Forelimb muscle (tissue), 1 donor: ENCODE measurements around the gene NR3C2. TPM values are rescaled to one million over a fixed set of nuclear protein-coding genes. Genes with fewer than 3 reads are reported as not detected.
"Not testable (repeated sequence)": the region's sequence is repeated elsewhere in the genome, so short reads cannot be mapped to it uniquely, and the experiment has no call there.

ENCODE experiments used
- DNase-seq: peaks from one replicate; pipeline ENCODE4 v3.0.0-alpha.2; 2013; ENCODE audit warnings: low read depth
- polyA plus RNA-seq: library from polyadenylated mRNA; unstranded; fragments of 120-200 nt; gene quantifications from one replicate; pipeline ENCODE4 v1.2.1, GENCODE V29; 2013; ENCODE audit not compliant: insufficient read length

Gene NR3C2
- polyA plus RNA-seq, 1 donor: 14.1 TPM

- DNase-seq: no peak
Measured at GRCh38 chr4:148369919-148370318, 72.3 kb downstream of the NR3C2 start.

GRCh38 chr4:148367756-148368155, 74.5 kb downstream of the NR3C2 start:
- DNase-seq: no peak

GRCh38 chr4:148366251-148366650, 76.0 kb downstream of the NR3C2 start:
- DNase-seq: no peak

GRCh38 chr4:148364525-148364924, 77.7 kb downstream of the NR3C2 start:
- DNase-seq: no peak

DNA sequence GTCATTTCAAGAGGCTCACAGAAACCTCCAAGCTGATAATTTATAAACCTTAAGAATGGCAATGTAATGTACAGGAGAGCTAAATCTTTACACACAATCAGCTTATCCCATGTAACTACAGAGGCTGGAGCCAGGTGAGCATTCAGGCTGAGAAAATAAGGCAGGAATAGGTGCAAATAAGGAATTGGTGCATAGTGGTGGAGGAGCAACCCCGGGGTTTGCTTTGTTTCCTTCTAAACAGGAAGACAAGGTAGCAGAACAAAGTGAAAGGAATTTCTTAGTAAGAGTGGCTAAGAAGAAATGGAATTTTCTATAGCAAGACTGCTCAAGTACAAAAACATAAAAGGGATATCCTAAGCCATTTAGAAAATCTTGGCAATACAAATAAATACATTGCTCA, 82.4 kb downstream of the NR3C2 start:
- DNase-seq: no peak

DNA sequence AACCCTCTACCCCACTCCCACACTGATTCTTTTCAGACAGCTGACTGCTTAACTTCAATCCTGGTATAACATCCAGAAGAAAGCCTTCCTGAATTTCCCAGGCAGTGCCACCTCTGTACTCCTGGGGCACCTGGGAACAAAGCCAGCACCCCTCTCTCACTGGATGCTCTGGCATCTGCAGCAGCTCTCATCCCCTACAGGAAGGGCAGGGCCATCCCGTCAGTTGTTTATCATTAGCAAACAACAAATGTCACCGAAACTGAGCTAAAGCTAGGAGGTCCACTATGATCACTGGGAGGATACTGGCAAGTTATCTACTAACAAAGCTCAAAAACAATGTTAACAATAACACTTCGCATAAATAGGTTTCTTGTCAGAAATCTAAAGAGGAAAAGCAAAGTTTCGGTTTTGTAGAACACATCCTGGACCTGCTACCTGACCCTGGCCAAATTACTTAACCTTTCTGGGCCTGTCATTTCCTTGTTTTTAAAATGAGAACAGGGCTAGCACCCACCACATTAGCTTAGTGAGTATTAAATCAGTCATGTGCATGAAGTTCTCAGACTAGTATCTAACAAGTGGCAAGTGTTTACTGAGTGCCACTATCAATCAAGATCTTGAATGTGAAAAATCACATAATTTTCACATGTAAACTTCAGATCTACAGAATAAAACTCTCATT, 86.6 kb downstream of the NR3C2 start:
- DNase-seq: no peak

- DNase-seq: no peak
Measured at GRCh38 chr4:148354186-148354585, 88.0 kb downstream of the NR3C2 start.

DNA sequence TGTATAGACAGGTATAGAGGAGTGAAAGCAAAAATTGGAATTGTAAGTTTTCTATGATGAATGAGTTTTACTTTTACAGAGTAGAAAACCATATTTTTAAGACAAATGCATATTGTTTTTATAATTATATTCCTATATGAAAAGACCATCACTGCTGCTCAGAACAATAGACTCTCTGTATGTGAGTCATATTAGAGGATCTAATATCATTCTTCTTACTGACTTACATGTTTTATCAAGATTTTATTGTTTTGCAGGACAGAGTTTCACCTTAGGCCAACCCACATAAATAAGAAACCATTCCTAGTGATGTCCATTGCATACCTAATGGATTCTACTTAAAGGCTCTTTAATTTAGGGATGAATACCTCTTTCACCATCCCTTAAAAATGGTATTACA, 88.6 kb downstream of the NR3C2 start:
- no peak for DNase-seq

- DNase-seq: no peak
Measured at GRCh38 chr4:148349153-148349552, 93.1 kb downstream of the NR3C2 start.

DNA sequence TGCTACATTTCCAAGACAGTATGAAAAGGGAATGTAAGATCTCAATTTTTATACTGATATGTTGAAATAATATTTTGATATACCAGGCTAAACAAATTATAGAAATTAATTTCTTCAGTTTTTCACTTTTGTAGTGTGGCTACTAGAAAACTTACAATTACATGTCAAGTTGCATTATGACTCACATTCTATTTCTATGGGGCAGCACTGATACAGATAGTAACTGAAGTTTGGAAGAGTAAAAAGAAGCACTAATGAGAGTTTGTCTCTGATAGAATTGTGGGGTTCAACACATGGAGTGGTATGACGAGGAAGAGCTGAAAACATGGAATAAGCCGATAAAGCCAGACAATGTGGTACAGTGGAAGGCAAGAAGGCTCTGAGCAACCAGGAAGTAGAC, 95.6 kb downstream of the NR3C2 start:
- no peak for DNase-seq

- DNase-seq: no peak
Measured at GRCh38 chr4:148345509-148345908, 96.7 kb downstream of the NR3C2 start.

DNA sequence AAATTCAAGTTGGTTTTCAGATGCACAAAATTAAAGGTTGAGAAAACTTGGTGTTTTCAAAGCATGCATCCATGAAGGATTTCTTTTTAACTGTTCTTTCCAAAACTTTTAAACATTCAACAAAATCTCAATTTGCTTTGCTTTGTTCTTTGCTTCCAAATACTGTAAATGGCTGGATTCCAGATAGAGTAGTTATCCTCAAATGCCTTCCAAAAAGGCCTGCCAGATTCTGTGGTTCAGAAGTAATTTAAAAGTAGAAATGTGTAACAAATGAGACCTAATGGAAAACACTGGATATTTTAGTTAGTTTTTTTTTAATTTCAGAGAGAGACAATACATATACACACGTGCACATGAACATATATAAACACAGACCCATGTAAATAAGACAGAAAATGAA, 97.3 kb downstream of the NR3C2 start:
- peak; percentile 28 for DNase-seq

- DNase-seq: no peak
Measured at GRCh38 chr4:148344352-148344751, 97.9 kb downstream of the NR3C2 start.

DNA sequence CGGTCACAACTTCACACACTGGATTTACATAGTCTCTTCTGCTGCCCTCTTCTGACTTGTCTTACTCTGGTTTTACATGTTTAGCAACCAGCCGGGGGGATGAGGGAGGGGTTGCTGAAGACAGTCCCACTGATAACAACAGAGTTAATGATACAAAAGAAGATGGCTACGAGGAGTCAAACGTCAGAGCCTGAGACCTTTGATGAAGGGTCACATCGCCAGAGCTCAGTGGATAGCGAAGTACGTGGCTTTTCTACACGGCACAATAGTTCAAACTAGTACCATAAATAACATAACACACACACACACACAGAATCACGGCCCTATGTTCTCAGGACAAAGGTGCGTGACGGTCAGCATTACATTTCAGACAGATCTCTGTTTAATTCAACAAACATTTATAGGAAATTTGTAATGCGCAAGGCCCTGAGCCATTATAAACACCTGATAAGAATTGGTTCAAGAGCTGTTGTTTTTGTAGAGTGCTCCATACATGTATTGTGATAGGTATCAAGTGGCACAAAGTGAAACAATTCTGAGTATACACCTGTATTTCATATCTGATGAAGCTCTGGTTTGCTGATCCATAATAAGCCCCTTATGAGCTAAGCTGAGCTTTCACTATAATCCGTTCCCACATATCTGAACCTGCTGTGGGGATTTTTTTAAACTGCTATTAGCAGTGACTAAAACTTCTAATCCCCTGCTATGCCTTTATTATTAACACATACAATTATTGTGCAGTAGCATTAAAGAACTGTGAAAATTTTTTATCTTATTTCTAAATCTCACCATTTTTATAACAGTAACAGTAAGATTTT, 100.0 kb downstream of the NR3C2 start:
- no peak for DNase-seq

DNA sequence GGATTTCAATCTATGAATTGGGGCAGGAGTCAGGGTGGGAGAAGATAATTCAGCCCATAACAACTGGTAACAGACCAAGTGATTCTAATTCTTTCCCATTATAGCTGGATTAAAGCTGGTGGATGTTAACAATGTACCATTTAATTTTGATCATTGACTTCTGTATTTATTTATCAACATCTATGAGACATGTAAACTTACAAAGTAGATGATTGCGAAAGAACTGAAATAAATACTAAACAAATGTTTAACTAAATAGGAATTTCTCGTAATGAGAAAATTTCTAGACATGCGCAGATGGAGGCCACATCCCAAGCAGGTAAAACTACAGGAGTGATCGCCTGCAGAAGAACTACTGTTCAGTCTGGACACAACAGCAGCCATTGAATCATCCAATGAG, 107.1 kb downstream of the NR3C2 start:
- no peak for DNase-seq

- DNase-seq: no peak
Measured at GRCh38 chr4:148333265-148333664, 108.9 kb downstream of the NR3C2 start.

- DNase-seq: no peak
Measured at GRCh38 chr4:148332486-148332885, 109.7 kb downstream of the NR3C2 start.

DNA sequence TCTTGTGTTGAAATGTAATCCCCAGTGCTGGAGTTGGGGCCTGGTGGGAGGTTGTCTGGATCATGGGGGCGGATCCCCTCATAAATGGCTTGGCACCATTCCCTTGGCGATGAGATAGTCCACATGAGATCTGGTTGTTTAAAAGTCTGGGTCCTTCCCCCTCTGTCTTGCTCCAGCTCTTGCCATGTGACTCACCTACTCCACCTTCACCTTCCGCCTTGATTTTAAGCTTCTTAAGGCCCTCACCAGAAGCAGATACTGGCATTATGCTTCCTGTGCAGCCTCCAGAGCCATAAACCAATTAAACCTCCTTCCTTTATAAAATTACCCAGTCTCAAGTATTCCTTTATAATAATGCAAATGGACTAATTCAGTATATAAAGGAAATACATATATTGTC, 111.5 kb downstream of the NR3C2 start:
- DNase-seq: no peak

- no peak for DNase-seq
Measured at GRCh38 chr4:148330161-148330560, 112.1 kb downstream of the NR3C2 start.

- DNase-seq: no peak
Measured at GRCh38 chr4:148329751-148330150, 112.5 kb downstream of the NR3C2 start.

DNA sequence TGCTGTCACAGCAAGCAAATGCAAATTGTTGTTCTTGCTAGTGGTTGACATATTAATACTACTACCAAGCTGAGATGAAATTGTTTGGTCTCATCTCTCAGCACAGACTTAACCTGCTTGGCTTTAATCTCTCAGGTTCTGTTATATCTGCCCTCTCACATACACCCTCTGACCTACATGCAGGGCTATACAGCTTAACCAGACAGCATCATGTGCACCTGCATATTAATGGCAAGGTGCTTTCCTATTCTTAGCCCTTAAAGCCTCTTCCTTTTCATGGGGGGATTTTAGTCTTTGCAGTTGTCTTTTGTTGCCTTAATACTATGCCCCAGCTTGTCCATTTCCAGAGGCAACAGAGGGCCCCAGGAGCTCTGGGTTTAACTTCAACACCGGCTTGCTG, 114.5 kb downstream of the NR3C2 start:
- no peak for DNase-seq

DNA sequence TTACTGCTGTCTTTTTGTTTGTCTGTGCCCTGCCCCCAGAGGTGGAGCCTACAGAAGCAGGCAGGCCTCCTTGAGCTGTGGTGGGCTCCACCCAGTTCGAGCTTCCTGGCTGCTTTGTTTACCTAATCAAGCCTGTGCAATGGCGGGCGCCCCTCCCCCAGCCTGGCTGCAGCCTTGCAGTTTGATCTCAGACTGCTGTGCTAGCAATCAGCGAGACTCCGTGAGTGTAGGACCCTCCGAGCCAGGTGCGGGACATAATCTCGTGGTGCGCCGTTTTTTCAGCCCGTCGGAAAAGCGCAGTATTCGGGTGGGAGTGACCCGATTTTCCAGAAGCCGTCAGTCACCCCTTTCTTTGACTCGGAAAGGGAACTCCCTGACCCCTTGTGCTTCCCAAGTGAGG, 118.9 kb downstream of the NR3C2 start:
- not testable (repeated sequence) for DNase-seq

DNA sequence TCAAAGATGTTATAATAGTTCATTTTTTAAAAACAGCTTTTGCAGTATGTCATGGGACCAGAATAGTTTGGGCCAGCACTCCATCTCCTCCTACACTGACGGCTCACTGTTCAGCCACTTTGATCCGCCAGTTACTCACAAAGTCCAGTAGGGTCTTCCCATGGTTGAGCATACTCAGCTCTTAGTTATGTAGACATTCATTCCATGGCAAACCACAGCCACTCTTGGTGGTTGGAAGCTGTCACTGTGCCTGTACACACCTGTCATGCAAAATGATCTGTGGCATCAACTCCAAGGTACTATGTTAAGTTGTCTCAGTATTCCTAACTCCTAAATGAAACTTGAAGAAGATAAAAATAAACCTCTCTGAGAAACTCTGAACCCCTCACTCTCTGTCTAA, 127.2 kb downstream of the NR3C2 start:
- DNase-seq: no peak
